VCaP (cell line): ENCODE measurements around the gene SLC10A6.

Experiments used
- H3K27ac ChIP-seq: fragments of 450-650 bp; 2 replicates; pipeline ENCODE4 v1.5.1; 2017
- TF ChIP-seq, protein P1 (sequence below): fragments of 450-650 bp; conservative IDR thresholded peaks from 2 replicates; pipeline ENCODE4 v1.5.1; 2017; ENCODE audit warnings: mild to moderate bottlenecking, moderate library complexity

The SLC10A6 gene

GRCh38 chr4:86788826-86789225 lies 60.4 kb downstream of the SLC10A6 start:
- TF ChIP-seq, protein P1, sequence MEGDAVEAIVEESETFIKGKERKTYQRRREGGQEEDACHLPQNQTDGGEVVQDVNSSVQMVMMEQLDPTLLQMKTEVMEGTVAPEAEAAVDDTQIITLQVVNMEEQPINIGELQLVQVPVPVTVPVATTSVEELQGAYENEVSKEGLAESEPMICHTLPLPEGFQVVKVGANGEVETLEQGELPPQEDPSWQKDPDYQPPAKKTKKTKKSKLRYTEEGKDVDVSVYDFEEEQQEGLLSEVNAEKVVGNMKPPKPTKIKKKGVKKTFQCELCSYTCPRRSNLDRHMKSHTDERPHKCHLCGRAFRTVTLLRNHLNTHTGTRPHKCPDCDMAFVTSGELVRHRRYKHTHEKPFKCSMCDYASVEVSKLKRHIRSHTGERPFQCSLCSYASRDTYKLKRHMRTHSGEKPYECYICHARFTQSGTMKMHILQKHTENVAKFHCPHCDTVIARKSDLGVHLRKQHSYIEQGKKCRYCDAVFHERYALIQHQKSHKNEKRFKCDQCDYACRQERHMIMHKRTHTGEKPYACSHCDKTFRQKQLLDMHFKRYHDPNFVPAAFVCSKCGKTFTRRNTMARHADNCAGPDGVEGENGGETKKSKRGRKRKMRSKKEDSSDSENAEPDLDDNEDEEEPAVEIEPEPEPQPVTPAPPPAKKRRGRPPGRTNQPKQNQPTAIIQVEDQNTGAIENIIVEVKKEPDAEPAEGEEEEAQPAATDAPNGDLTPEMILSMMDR = no peak
- no peak overlapping the region for H3K27ac ChIP-seq

GRCh38 chr4:86778175-86778574 lies 71.0 kb downstream of the SLC10A6 start:
- H3K27ac ChIP-seq = no peak overlapping the region
- TF ChIP-seq, protein P1 = no peak

DNA sequence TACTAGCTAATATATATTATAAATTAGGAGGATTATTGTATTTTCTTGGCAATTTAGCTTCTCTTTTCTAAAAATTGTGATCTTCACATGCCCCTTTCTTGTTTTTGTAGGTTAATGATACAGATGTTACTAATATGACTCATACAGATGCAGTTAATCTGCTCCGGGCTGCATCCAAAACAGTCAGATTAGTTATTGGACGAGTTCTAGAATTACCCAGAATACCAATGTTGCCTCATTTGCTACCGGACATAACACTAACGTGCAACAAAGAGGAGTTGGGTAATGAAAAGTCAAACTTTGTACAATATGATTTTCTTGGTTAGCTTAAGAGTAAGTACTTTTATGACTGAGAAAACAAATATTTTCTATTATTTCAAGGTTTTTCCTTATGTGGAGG lies 74.1 kb downstream of the SLC10A6 start:
- TF ChIP-seq, protein P1 = no peak
- no peak overlapping the region for H3K27ac ChIP-seq
